ENCODE data around the gene CD8B. TPM values are rescaled to one million over a fixed set of nuclear protein-coding genes. Genes with fewer than 3 reads are reported as not detected.

The CD8B gene
- total RNA-seq, 1 experiment from 2014 or later = 0.47 TPM

DNA sequence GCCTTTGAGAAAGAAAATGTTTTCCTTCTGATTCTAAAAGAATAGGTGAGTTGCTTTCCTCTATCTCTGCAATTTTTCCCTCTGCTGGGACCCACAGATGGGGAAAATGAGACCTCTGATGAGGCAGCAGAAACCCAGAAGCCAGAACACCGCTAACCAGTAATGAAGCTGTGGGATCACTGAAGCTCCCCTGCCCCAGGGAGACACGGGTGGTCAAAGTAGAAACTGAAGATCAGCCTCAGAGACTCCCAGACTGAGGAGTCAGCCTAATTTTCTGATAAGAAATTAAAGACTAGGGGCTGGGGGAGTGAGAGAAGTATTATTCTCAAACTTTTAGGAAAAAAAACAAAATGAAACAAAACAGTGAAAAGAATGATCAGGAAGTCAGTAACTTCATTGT is 30.1 kb downstream of the CD8B start:
- intact Hi-C loops (cut with micrococcal nuclease) = no loop called here
- Histone ChIP-seq H3K36me3 (ENCODE audit: control insufficient read depth in 1 of 2, insufficient read depth in 2 of 2, low read length in 2 of 2) (no peaks in the 10 kb centered on the region), H4K20me1 (ENCODE audit: insufficient read depth) (no peaks in the 10 kb centered on the region), H2AFZ (ENCODE audit: low read depth, low read length, poor library complexity, severe bottlenecking) (peak overlapping the region; percentile 16), H3K27me3 (ENCODE audit: insufficient read depth, low read length) (no peaks in the 10 kb centered on the region), H3K79me2 (ENCODE audit: insufficient read depth, low read length) (no peaks in the 10 kb centered on the region), H3K4me1 (ENCODE audit: control insufficient read depth in 1 of 2, insufficient read depth in 2 of 2, low read length in 2 of 2) (peaks cover 0 to under 1% of the 10 kb centered on the region in 2 experiments; a peak in 1 of 4 replicates), H3K9me2 (ENCODE audit: insufficient read depth) (no peaks in the 10 kb centered on the region), H3K4me2 (ENCODE audit: low read length) (no peak overlapping the region), H3K9ac (ENCODE audit: low read length) (no peak overlapping the region), H3K27ac (ENCODE audit: low read depth, low read length) (no peak overlapping the region), H3K9me3 (ENCODE audit: control insufficient read depth in 1 of 2, insufficient read depth in 1 of 2, low read depth in 1 of 2, low read length in 2 of 2) (no peaks in the 10 kb centered on the region), H3K4me3 (replicated peaks in 1 of 2; ENCODE audit: low read depth in 1 of 2, low read length in 2 of 2) (no peak overlapping the region)
- no TSS peak for BruUV-seq (replicated peaks)
- CTCF ChIA-PET = no interaction called here
- POLR2A ChIA-PET = no interaction called here
- ATAC-seq (no peak), DNase-seq (ENCODE audit: low read depth, low spot score) (no peak)
- RAD21 ChIA-PET (ENCODE audit: low non-redundant PET in 1 of 2, low total read pairs in 2 of 2, uncharacterized antibody in 2 of 2, unreplicated experiment in 2 of 2) = no interaction called here
- TF ChIP-seq, protein P1, sequence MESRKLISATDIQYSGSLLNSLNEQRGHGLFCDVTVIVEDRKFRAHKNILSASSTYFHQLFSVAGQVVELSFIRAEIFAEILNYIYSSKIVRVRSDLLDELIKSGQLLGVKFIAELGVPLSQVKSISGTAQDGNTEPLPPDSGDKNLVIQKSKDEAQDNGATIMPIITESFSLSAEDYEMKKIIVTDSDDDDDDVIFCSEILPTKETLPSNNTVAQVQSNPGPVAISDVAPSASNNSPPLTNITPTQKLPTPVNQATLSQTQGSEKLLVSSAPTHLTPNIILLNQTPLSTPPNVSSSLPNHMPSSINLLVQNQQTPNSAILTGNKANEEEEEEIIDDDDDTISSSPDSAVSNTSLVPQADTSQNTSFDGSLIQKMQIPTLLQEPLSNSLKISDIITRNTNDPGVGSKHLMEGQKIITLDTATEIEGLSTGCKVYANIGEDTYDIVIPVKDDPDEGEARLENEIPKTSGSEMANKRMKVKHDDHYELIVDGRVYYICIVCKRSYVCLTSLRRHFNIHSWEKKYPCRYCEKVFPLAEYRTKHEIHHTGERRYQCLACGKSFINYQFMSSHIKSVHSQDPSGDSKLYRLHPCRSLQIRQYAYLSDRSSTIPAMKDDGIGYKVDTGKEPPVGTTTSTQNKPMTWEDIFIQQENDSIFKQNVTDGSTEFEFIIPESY (IDR thresholded peaks at IDR 0.05; ENCODE audit: extremely low read depth, insufficient replicate concordance, low read length) = no peak
- TF ChIP-seq, protein P2, sequence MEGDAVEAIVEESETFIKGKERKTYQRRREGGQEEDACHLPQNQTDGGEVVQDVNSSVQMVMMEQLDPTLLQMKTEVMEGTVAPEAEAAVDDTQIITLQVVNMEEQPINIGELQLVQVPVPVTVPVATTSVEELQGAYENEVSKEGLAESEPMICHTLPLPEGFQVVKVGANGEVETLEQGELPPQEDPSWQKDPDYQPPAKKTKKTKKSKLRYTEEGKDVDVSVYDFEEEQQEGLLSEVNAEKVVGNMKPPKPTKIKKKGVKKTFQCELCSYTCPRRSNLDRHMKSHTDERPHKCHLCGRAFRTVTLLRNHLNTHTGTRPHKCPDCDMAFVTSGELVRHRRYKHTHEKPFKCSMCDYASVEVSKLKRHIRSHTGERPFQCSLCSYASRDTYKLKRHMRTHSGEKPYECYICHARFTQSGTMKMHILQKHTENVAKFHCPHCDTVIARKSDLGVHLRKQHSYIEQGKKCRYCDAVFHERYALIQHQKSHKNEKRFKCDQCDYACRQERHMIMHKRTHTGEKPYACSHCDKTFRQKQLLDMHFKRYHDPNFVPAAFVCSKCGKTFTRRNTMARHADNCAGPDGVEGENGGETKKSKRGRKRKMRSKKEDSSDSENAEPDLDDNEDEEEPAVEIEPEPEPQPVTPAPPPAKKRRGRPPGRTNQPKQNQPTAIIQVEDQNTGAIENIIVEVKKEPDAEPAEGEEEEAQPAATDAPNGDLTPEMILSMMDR (IDR thresholded peaks at IDR 0.05 in 2 of 3, conservative IDR thresholded peaks at IDR 0.05 in 1 of 3; ENCODE audit: borderline replicate concordance in 1 of 3, insufficient read depth in 1 of 3, low read depth in 2 of 3, low read length in 2 of 3) = no peak
- TF ChIP-seq TCF7L2 (IDR thresholded peaks at IDR 0.05; ENCODE audit: borderline replicate concordance, extremely low read depth, insufficient read depth, insufficient read length) (no peak), RAD21 (IDR thresholded peaks at IDR 0.05; ENCODE audit: low read depth) (no peak), ELF1 (IDR thresholded peaks at IDR 0.05; ENCODE audit: borderline replicate concordance, low read depth) (no peak), JUND (IDR thresholded peaks at IDR 0.05) (no peak), CEBPB (IDR thresholded peaks at IDR 0.05; ENCODE audit: low read depth) (no peak), SP1 (IDR thresholded peaks at IDR 0.05; ENCODE audit: low read depth) (no peak), YY1 (IDR thresholded peaks at IDR 0.05; ENCODE audit: extremely low read depth, insufficient replicate concordance, low read depth, low read length) (no peak), SRF (IDR thresholded peaks at IDR 0.05; ENCODE audit: low read depth) (no peak), POLR2AphosphoS5 (IDR thresholded peaks at IDR 0.05; ENCODE audit: low read depth, low read length) (no peak), EZH2 (IDR thresholded peaks at IDR 0.05) (no peak), FOSL1 (IDR thresholded peaks at IDR 0.05; ENCODE audit: low read depth) (no peak), ZNF274 (IDR thresholded peaks at IDR 0.05; ENCODE audit: low read depth, low read length) (no peak)
- TF ChIP-seq, protein P3, sequence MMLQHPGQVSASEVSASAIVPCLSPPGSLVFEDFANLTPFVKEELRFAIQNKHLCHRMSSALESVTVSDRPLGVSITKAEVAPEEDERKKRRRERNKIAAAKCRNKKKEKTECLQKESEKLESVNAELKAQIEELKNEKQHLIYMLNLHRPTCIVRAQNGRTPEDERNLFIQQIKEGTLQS (IDR thresholded peaks at IDR 0.05) = no peak
- TF ChIP-seq, protein P4, sequence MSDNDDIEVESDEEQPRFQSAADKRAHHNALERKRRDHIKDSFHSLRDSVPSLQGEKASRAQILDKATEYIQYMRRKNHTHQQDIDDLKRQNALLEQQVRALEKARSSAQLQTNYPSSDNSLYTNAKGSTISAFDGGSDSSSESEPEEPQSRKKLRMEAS (IDR thresholded peaks at IDR 0.05) = no peak
